ENCODE data around the gene KCNT2. TPM values are rescaled to one million over a fixed set of nuclear protein-coding genes. Genes with fewer than 3 reads are reported as not detected.

Gene KCNT2
- total RNA-seq, 1 donor from 2014 or later = 29.8 TPM

GRCh38 chr1:196382383-196382782 is 225.9 kb downstream of the KCNT2 start:
- no peaks in the 10 kb centered on the region for H3K36me3 ChIP-seq
- no peak overlapping the region for H3K4me2 ChIP-seq
- DNase-seq (ENCODE audit: low spot score) = no peak
- TF ChIP-seq EZH2 (IDR thresholded peaks at IDR 0.05) (no peak), EZH2phosphoT487 (IDR thresholded peaks at IDR 0.05) (no peak)
- TF ChIP-seq, protein P1, sequence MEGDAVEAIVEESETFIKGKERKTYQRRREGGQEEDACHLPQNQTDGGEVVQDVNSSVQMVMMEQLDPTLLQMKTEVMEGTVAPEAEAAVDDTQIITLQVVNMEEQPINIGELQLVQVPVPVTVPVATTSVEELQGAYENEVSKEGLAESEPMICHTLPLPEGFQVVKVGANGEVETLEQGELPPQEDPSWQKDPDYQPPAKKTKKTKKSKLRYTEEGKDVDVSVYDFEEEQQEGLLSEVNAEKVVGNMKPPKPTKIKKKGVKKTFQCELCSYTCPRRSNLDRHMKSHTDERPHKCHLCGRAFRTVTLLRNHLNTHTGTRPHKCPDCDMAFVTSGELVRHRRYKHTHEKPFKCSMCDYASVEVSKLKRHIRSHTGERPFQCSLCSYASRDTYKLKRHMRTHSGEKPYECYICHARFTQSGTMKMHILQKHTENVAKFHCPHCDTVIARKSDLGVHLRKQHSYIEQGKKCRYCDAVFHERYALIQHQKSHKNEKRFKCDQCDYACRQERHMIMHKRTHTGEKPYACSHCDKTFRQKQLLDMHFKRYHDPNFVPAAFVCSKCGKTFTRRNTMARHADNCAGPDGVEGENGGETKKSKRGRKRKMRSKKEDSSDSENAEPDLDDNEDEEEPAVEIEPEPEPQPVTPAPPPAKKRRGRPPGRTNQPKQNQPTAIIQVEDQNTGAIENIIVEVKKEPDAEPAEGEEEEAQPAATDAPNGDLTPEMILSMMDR (IDR thresholded peaks at IDR 0.05) = no peak
- no peaks in the 10 kb centered on the region for H3K27me3 ChIP-seq
- Mint-ChIP-seq H3K4me1 (peaks cover 2% of the 10 kb centered on the region), H3K27ac (no peak overlapping the region), H3K27me3 (ENCODE audit: insufficient read depth, low read depth) (no peaks in the 10 kb centered on the region), H3K36me3 (peaks cover 1% of the 10 kb centered on the region), H3K4me3 (no peak overlapping the region), H3K9me3 (no peaks in the 10 kb centered on the region)
- no peak overlapping the region for H2AFZ ChIP-seq (replicated peaks)
- H3K27ac ChIP-seq = no peak overlapping the region
- H4K20me1 ChIP-seq (ENCODE audit: low read depth) = no peaks in the 10 kb centered on the region
- no peak overlapping the region for H3K4me3 ChIP-seq
- H3K9me3 ChIP-seq (ENCODE audit: low read depth) = no peaks in the 10 kb centered on the region
- no peaks in the 10 kb centered on the region for H3F3A ChIP-seq (ENCODE audit: low read depth)
- no peak overlapping the region for H3K9ac ChIP-seq
- no peaks in the 10 kb centered on the region for H3K79me2 ChIP-seq (ENCODE audit: low read depth)
- H3K4me1 ChIP-seq = no peaks in the 10 kb centered on the region

DNA sequence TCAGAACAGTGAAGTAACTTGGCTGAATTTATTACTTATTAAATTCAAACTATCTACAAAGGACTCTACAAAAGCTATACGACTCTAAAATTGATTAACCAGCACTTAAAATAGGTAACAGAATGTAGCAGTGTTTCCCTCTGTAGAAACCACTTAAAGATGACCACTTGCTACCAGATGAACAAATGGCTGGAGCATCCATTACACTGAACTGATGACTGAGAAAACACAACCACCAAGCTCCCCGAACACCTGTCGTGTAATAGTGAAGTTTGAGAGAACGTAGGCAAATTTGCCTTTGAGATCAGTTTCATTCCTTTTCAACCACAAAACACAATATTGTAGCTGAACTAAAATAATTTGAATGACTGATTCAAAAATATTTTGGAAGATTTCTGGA is 226.7 kb downstream of the KCNT2 start:
- Histone ChIP-seq H3K27ac (no peak overlapping the region), H3K79me2 (ENCODE audit: low read depth) (no peaks in the 10 kb centered on the region), H3K36me3 (no peaks in the 10 kb centered on the region), H4K20me1 (ENCODE audit: low read depth) (no peaks in the 10 kb centered on the region), H3F3A (ENCODE audit: low read depth) (no peaks in the 10 kb centered on the region), H2AFZ (replicated peaks) (no peak overlapping the region), H3K4me1 (no peaks in the 10 kb centered on the region), H3K4me3 (no peak overlapping the region), H3K4me2 (no peak overlapping the region), H3K9ac (no peak overlapping the region), H3K27me3 (no peaks in the 10 kb centered on the region), H3K9me3 (ENCODE audit: low read depth) (no peaks in the 10 kb centered on the region)
- Mint-ChIP-seq H3K27ac (no peak overlapping the region), H3K36me3 (no peaks in the 10 kb centered on the region), H3K4me3 (no peak overlapping the region), H3K9me3 (no peaks in the 10 kb centered on the region), H3K27me3 (ENCODE audit: insufficient read depth, low read depth) (no peaks in the 10 kb centered on the region), H3K4me1 (peaks cover 2% of the 10 kb centered on the region)
- TF ChIP-seq, protein P1 (IDR thresholded peaks at IDR 0.05) = no peak
- TF ChIP-seq EZH2phosphoT487 (IDR thresholded peaks at IDR 0.05) = no peak
- TF ChIP-seq EZH2 (IDR thresholded peaks at IDR 0.05) = no peak
- no peak for DNase-seq (ENCODE audit: low spot score)

GRCh38 chr1:196380316-196380715 is 227.9 kb downstream of the KCNT2 start:
- H3K9me3 Mint-ChIP-seq = no peaks in the 10 kb centered on the region
- Histone ChIP-seq H3F3A (ENCODE audit: low read depth) (no peaks in the 10 kb centered on the region), H3K9me3 (ENCODE audit: low read depth) (no peaks in the 10 kb centered on the region), H3K27ac (no peak overlapping the region), H4K20me1 (ENCODE audit: low read depth) (no peaks in the 10 kb centered on the region), H3K36me3 (no peaks in the 10 kb centered on the region), H3K4me3 (no peak overlapping the region), H3K4me2 (no peak overlapping the region), H3K79me2 (ENCODE audit: low read depth) (no peaks in the 10 kb centered on the region), H3K27me3 (no peaks in the 10 kb centered on the region), H3K4me1 (no peaks in the 10 kb centered on the region), H3K9ac (no peak overlapping the region), H2AFZ (replicated peaks) (no peak overlapping the region)
- TF ChIP-seq EZH2phosphoT487 (IDR thresholded peaks at IDR 0.05) (no peak), EZH2 (IDR thresholded peaks at IDR 0.05) (no peak)
- TF ChIP-seq, protein P1 (IDR thresholded peaks at IDR 0.05) = no peak
- peaks cover 2% of the 10 kb centered on the region for H3K4me1 Mint-ChIP-seq
- DNase-seq (ENCODE audit: low spot score) = no peak
- H3K27ac Mint-ChIP-seq = peak overlapping the region; percentile 82
- H3K4me3 Mint-ChIP-seq = no peak overlapping the region
- no peaks in the 10 kb centered on the region for H3K27me3 Mint-ChIP-seq (ENCODE audit: insufficient read depth, low read depth)
- no peaks in the 10 kb centered on the region for H3K36me3 Mint-ChIP-seq

Data from neural progenitor cell (in vitro differentiated cells).